Nephron (organoid): ENCODE results near the gene NTM.
A peak's percentile ranks its signal among the peaks of the same experiment; 100 is the strongest.

Experiments used
- H3K27ac Mint-ChIP-seq, 3 experiments: 2 replicates each; pipeline ENCODE4 v1.8.0; 2020; ENCODE audit warnings: mixed read lengths in 3 of 3, mild to moderate bottlenecking in 2 of 3, moderate library complexity in 1 of 3
- H3K27me3 Mint-ChIP-seq: 2 replicates; pipeline ENCODE4 v1.8.0; 2021; ENCODE audit warnings: low read depth, mild to moderate bottlenecking, moderate library complexity, mixed read lengths
- H3K36me3 Mint-ChIP-seq: 2 replicates; pipeline ENCODE4 v1.8.0; 2020; ENCODE audit warnings: low read depth, mixed read lengths
- H3K4me1 Mint-ChIP-seq: 2 replicates; pipeline ENCODE4 v1.8.0; 2020; ENCODE audit warnings: mixed read lengths
- H3K4me3 Mint-ChIP-seq, 3 experiments: 2 replicates each; pipeline ENCODE4 v1.8.0; 2020; ENCODE audit warnings: mild to moderate bottlenecking in 3 of 3, mixed read lengths in 3 of 3, moderate library complexity in 2 of 3
- H3K9me3 Mint-ChIP-seq: 2 replicates; pipeline ENCODE4 v1.8.0; 2020; ENCODE audit warnings: mixed read lengths
- TF ChIP-seq, protein P1 (sequence below), 3 experiments: fragments of 200-600 bp; sonication (generic); IDR thresholded peaks; one replicate each; pipeline ENCODE4 v1.5.0; 2021; ENCODE audit warnings: antibody characterized with exemption in 3 of 3; ENCODE audit not compliant: unreplicated experiment in 3 of 3

The NTM gene

DNA sequence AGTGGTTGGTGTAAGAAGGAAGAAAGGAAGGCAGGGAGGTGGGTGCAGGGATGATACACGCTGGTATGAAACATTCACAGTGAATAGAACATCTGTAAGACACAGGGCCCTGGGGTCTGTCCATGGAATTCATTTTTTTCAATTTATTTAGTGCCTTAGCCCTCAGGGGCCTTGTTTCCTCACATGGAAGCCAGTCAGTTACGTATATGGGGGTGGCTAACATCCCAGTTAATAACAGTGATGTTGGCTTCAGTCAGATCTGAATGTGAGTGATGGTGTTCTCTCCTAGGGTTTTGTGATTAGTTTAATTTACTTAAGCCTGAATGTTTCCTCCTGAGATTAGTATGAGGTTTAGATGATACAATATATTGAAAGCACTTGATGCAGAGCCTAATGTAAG, 577.1 kb downstream of the NTM start:
- H3K36me3 Mint-ChIP-seq = no peaks in the 10 kb centered on the region
- TF ChIP-seq, protein P1, sequence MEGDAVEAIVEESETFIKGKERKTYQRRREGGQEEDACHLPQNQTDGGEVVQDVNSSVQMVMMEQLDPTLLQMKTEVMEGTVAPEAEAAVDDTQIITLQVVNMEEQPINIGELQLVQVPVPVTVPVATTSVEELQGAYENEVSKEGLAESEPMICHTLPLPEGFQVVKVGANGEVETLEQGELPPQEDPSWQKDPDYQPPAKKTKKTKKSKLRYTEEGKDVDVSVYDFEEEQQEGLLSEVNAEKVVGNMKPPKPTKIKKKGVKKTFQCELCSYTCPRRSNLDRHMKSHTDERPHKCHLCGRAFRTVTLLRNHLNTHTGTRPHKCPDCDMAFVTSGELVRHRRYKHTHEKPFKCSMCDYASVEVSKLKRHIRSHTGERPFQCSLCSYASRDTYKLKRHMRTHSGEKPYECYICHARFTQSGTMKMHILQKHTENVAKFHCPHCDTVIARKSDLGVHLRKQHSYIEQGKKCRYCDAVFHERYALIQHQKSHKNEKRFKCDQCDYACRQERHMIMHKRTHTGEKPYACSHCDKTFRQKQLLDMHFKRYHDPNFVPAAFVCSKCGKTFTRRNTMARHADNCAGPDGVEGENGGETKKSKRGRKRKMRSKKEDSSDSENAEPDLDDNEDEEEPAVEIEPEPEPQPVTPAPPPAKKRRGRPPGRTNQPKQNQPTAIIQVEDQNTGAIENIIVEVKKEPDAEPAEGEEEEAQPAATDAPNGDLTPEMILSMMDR (IDR thresholded peaks at IDR 0.05; ENCODE audit: unreplicated experiment in 3 of 3) = no peak
- peaks cover 32% of the 10 kb centered on the region for H3K4me1 Mint-ChIP-seq
- H3K9me3 Mint-ChIP-seq = no peaks in the 10 kb centered on the region
- no peaks in the 10 kb centered on the region for H3K27me3 Mint-ChIP-seq
- H3K27ac Mint-ChIP-seq = no peak overlapping the region
- no peak overlapping the region for H3K4me3 Mint-ChIP-seq

DNA sequence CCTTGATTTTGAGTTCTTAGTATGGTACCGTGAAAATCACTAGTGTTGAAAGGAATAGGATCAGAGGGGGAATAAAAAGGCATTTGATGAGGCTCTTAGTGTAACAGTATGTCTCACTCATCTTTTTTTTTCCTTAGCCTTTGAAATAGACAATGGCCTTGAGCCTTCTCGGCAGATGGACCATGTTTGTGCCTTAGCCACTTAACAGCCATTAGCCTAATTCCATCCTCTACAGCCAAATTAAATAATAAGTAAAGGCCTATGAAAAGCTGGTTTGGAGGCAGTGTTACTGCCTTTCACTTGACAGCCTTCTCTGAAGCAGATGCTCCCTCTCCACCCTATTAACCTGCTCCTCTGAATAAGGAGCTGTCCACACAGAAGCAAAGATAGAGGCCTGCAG, 580.7 kb downstream of the NTM start:
- H3K9me3 Mint-ChIP-seq = no peaks in the 10 kb centered on the region
- no peak overlapping the region for H3K4me3 Mint-ChIP-seq
- TF ChIP-seq, protein P1 (IDR thresholded peaks at IDR 0.05; ENCODE audit: unreplicated experiment in 3 of 3) = no peak
- H3K27ac Mint-ChIP-seq = no peak overlapping the region
- H3K4me1 Mint-ChIP-seq = peaks cover 14% of the 10 kb centered on the region
- H3K36me3 Mint-ChIP-seq = no peaks in the 10 kb centered on the region
- no peaks in the 10 kb centered on the region for H3K27me3 Mint-ChIP-seq

DNA sequence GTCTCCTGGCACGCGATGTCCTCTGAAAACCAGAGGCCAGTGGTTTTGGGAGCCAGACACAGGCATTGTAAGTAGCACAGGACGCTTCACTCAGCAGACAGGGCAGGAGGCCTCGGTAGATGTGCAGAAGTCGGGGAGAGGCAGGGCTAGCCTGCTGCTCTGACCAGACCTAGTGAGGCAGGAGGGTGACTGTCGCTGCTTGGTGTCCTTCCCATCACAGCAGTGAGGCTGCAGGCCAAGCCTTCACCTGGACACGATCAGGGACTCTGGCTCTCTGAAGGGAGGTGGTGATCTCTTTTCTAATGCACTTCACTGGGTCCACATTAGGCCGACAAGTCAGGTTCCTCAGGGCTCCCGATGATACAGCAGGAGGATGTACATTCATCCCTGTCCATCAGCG, 583.7 kb downstream of the NTM start:
- no peak overlapping the region for H3K27ac Mint-ChIP-seq
- TF ChIP-seq, protein P1 (IDR thresholded peaks at IDR 0.05; ENCODE audit: unreplicated experiment in 3 of 3) = no peak
- no peaks in the 10 kb centered on the region for H3K27me3 Mint-ChIP-seq
- no peak overlapping the region for H3K4me3 Mint-ChIP-seq
- H3K4me1 Mint-ChIP-seq = peaks cover 23% of the 10 kb centered on the region
- H3K9me3 Mint-ChIP-seq = no peaks in the 10 kb centered on the region
- H3K36me3 Mint-ChIP-seq = no peaks in the 10 kb centered on the region

DNA sequence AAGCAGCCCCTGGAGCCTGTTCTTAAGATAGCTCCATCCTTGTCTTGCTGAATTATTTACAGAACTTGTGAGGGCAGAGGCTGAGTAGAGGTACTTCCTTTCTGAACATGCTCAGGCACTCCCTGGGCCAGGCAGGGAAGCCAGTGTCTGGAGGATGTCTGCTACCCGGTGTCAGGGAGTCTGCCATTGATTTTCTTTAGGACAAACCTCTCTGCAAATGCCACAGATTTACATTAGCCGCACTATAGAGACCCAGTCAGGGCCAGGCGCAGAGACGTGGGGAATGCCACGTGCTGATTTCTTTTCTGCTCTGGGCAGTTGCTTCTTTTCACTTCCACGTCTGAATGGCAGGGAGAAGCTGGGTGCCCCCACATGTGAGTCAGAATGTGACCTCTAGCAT, 585.5 kb downstream of the NTM start:
- no peak overlapping the region for H3K4me3 Mint-ChIP-seq
- H3K27me3 Mint-ChIP-seq = no peaks in the 10 kb centered on the region
- peak overlapping the region in 1 of 3 experiments; percentile 2 for H3K27ac Mint-ChIP-seq
- peaks cover 23% of the 10 kb centered on the region for H3K4me1 Mint-ChIP-seq
- TF ChIP-seq, protein P1 (IDR thresholded peaks at IDR 0.05; ENCODE audit: unreplicated experiment in 3 of 3) = no peak
- H3K36me3 Mint-ChIP-seq = no peaks in the 10 kb centered on the region
- H3K9me3 Mint-ChIP-seq = no peaks in the 10 kb centered on the region

DNA sequence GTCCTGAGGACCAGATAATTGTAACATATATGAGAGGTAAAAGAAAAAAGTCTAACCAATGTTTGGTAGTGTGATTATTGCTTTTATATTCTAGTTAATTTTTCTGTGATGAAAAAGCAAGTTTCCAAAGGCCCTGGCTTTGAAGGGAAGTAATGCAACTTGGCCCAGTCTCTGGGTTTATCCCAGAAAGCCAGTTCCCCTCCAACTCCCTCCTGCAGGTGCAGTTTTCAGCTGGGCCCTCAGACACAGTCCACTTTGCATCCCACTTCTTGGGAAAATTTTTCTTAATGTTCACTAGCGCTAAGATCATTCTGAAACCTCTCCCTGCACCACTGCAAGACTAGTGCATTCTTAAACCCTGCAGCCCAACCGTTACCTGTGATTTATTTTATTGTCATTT, 586.8 kb downstream of the NTM start:
- H3K9me3 Mint-ChIP-seq = no peaks in the 10 kb centered on the region
- no peaks in the 10 kb centered on the region for H3K36me3 Mint-ChIP-seq
- peaks cover 23% of the 10 kb centered on the region for H3K4me1 Mint-ChIP-seq
- TF ChIP-seq, protein P1 (IDR thresholded peaks at IDR 0.05; ENCODE audit: unreplicated experiment in 3 of 3) = no peak
- no peaks in the 10 kb centered on the region for H3K27me3 Mint-ChIP-seq
- peak overlapping the region in 2 of 3 experiments; percentile 4 to 5 for H3K27ac Mint-ChIP-seq
- H3K4me3 Mint-ChIP-seq = no peak overlapping the region

DNA sequence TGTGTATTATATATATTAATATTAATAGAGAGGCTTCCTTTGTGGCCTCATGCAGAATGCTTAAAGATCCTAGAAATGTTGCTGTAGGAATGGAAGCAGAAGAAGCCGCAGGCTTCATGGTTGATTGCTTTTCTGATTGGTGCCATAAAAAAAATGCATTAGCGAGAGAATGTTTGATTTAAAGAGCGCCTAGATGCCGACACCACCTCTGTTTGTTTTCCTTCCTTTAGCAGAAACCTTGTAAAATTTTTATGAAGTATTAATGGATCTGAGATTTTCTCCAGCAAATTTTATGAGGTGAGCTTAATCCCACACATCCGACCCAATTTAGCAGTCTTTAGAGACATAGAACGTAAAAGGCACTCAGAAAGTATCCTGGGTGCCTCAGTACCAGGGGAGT, 587.5 kb downstream of the NTM start:
- TF ChIP-seq, protein P1 (IDR thresholded peaks at IDR 0.05; ENCODE audit: unreplicated experiment in 3 of 3) = no peak
- no peaks in the 10 kb centered on the region for H3K36me3 Mint-ChIP-seq
- H3K4me3 Mint-ChIP-seq = no peak overlapping the region
- H3K27ac Mint-ChIP-seq = peak overlapping the region in 1 of 3 experiments; percentile 4
- peaks cover 23% of the 10 kb centered on the region for H3K4me1 Mint-ChIP-seq
- no peaks in the 10 kb centered on the region for H3K9me3 Mint-ChIP-seq
- H3K27me3 Mint-ChIP-seq = no peaks in the 10 kb centered on the region
